CD4-positive, alpha-beta T cell treated with Interleukin-21 for 1 hour (primary cell): Measurements from ENCODE around the gene BAAT.
"Not testable (repeated sequence)": the region's sequence is repeated elsewhere in the genome, so short reads cannot be mapped to it uniquely, and the experiment has no call there.

Experiments used
- DNase-seq: peaks from one replicate; pipeline ENCODE4 v3.0.0-alpha.2; 2020

The BAAT gene

GRCh38 chr9:101359679-101360078 lies 25.1 kb downstream of the BAAT start:
- no peak for DNase-seq

- no peak for DNase-seq
These were observed 28.2 kb downstream of the BAAT start for GRCh38 chr9:101356619-101357018.

- no peak for DNase-seq
These were observed 29.8 kb downstream of the BAAT start for GRCh38 chr9:101354765-101355708.

GRCh38 chr9:101354143-101354764 lies 30.6 kb downstream of the BAAT start:
- no peak for DNase-seq

GRCh38 chr9:101353683-101354082 lies 31.1 kb downstream of the BAAT start:
- DNase-seq: no peak

GRCh38 chr9:101352892-101353463 lies 31.8 kb downstream of the BAAT start:
- no peak for DNase-seq

- no peak for DNase-seq
These were observed 34.5 kb downstream of the BAAT start for GRCh38 chr9:101350285-101350684.

GRCh38 chr9:101342595-101342994 lies 42.2 kb downstream of the BAAT start:
- no peak for DNase-seq

GRCh38 chr9:101341958-101342357 lies 42.8 kb downstream of the BAAT start:
- no peak for DNase-seq

- no peak for DNase-seq
These were observed 47.6 kb downstream of the BAAT start for GRCh38 chr9:101337237-101337636.

GRCh38 chr9:101336091-101336490 lies 48.7 kb downstream of the BAAT start:
- DNase-seq: no peak

GRCh38 chr9:101333926-101334702 lies 50.7 kb downstream of the BAAT start:
- DNase-seq: no peak

GRCh38 chr9:101333490-101333889 lies 51.3 kb downstream of the BAAT start:
- DNase-seq: no peak

GRCh38 chr9:101332362-101332761 lies 52.4 kb downstream of the BAAT start:
- DNase-seq: no peak

GRCh38 chr9:101327422-101327909 lies 57.3 kb downstream of the BAAT start:
- not testable (repeated sequence) for DNase-seq

GRCh38 chr9:101326501-101326900 lies 58.3 kb downstream of the BAAT start:
- no peak for DNase-seq

GRCh38 chr9:101326035-101326434 lies 58.8 kb downstream of the BAAT start:
- DNase-seq: no peak

- no peak for DNase-seq
These were observed 59.8 kb downstream of the BAAT start for GRCh38 chr9:101325053-101325452.

- DNase-seq: no peak
These were observed 60.5 kb downstream of the BAAT start for GRCh38 chr9:101324245-101324804.

- no peak for DNase-seq
These were observed 61.7 kb downstream of the BAAT start for GRCh38 chr9:101323129-101323528.

- no peak for DNase-seq
These were observed 67.1 kb downstream of the BAAT start for GRCh38 chr9:101317735-101318134.

GRCh38 chr9:101315112-101315450 lies 69.7 kb downstream of the BAAT start:
- DNase-seq: no peak

- DNase-seq: no peak
These were observed 72.1 kb downstream of the BAAT start for GRCh38 chr9:101312661-101313060.
